Prostate gland (tissue), 2 donors: ENCODE results near the gene LRRC66.

Experiments
- CTCF ChIP-seq, 4 experiments: fragments of 200-600 bp in 2 of 4; fragments of 450-650 bp in 2 of 4; sonication (generic) in 2 of 4; IDR thresholded peaks; 1 replicate in 3 of 4; 2 replicates in 1 of 4; pipeline ENCODE4 v1.5.1; 2016 to 2019; ENCODE audit warnings: antibody characterized with exemption in 4 of 4, mild to moderate bottlenecking in 2 of 4, moderate library complexity in 2 of 4
- POLR2A ChIP-seq: fragments of 450-650 bp; IDR thresholded peaks from one replicate; pipeline ENCODE4 v1.6.1; 2016; ENCODE audit warnings: antibody characterized with exemption, mild to moderate bottlenecking

DNA sequence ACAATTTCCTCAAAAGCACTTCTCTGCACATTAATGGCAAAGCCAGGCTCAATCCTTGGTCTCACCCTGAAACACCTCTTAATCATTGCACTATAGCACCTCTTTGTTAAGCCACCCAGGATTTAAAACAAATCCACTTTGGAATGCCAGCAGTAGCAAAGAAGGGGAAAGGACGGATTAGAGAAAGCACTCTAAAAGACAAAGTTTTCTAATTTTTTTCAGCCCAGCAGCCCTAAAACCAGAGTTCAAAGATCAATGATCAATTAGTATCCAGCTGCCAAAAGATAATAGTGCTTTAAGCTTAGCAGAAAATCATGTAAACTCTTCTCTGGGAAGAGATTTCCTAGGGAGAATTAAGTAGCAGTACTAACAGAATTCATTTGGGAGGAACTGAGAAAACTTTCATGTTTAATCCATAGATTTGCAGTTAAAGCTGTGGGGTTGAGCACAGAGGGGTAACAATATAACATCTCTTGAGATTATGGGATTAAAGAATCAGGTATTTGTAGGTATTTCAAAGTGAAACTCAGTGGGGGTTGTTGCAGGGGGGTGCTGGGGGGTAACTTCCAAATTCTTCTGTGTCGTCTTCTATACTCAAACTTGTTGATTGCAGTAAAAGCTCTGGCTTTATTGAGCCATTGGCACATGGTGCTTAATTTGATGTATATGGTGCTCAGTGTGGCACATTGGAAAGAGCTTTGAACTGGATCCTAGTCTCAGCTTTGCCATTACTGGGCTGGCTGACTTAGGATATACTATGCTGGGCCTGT is 61.8 kb downstream of the LRRC66 start:
- no peak for TF ChIP-seq CTCF (IDR thresholded peaks at IDR 0.05)
- no peak for TF ChIP-seq POLR2A
